Heart left ventricle (tissue), 16 donors: ENCODE measurements around the gene WDR88. TPM values are rescaled to one million over a fixed set of nuclear protein-coding genes. Genes with fewer than 3 reads are reported as not detected.

ENCODE experiments used
- ATAC-seq, 4 donors: fragments of 200-7000 bp; cut with Tn5 transposase; one replicate each; pipeline ENCODE4 v1.9.1; 2020 to 2022; ENCODE audit warnings: moderate library complexity in 4 of 4, mild to moderate bottlenecking in 3 of 4, moderate number of reproducible peaks in 1 of 4
- DNase-seq, 5 donors: peaks; one replicate each; pipeline ENCODE4 v3.0.0-alpha.2; 2020
- H3K27ac ChIP-seq, 12 donors: fragments of 200-600 bp; sonication (generic) in 4 of 12; one replicate each; pipeline versions ENCODE4 v1.5.0 to v1.8.0; 2016 to 2022; ENCODE audit warnings: mild to moderate bottlenecking in 2 of 12
- H3K27me3 ChIP-seq, 9 donors: fragments of 200-600 bp; sonication (generic) in 2 of 9; one replicate each; pipeline versions ENCODE4 v1.5.1 to v1.8.0; 2016 to 2022; ENCODE audit warnings: mild to moderate bottlenecking in 3 of 9
- H3K36me3 ChIP-seq, 9 donors: fragments of 200-600 bp; sonication (generic) in 2 of 9; one replicate each; pipeline versions ENCODE4 v1.5.0 to v1.8.0; 2018 to 2022; ENCODE audit warnings: mild to moderate bottlenecking in 2 of 9
- H3K4me1 ChIP-seq, 12 donors: fragments of 200-600 bp; sonication (generic) in 4 of 12; one replicate each; pipeline versions ENCODE4 v1.5.0 to v1.8.0; 2016 to 2022; ENCODE audit warnings: mild to moderate bottlenecking in 3 of 12
- H3K4me3 ChIP-seq, 12 donors: fragments of 200-600 bp; sonication (generic) in 4 of 12; one replicate each; pipeline versions ENCODE4 v1.5.0 to v1.8.0; 2017 to 2022; ENCODE audit warnings: mild to moderate bottlenecking in 9 of 12, moderate library complexity in 4 of 12
- H3K9me3 ChIP-seq, 12 donors: fragments of 200-600 bp; sonication (generic) in 4 of 12; one replicate each; pipeline versions ENCODE4 v1.5.0 to v1.8.0; 2016 to 2022; ENCODE audit warnings: mild to moderate bottlenecking in 1 of 12
- CTCF ChIP-seq, 12 donors: fragments of 200-600 bp; sonication (generic) in 4 of 12; IDR thresholded peaks; one replicate each; pipeline versions ENCODE4 v1.5.0 to v1.8.0; 2018 to 2022; ENCODE audit warnings: antibody characterized with exemption in 12 of 12, mild to moderate bottlenecking in 5 of 12
- POLR2A ChIP-seq, 2 donors: fragments of 450-650 bp; IDR thresholded peaks; one replicate each; pipeline ENCODE4 v1.6.1; 2017; ENCODE audit warnings: antibody characterized with exemption in 2 of 2, mild to moderate bottlenecking in 2 of 2, moderate library complexity in 2 of 2
- WGBS, 4 donors: extraction: QIAGEN DNeasy Blood & Tissue Kit in 2 of 4; methylation state at CpG; one replicate each; pipeline versions ENCODE4 v1.1.5 to v1.1.7; 2013 to 2018; 5-methylcytosine and 5-hydroxymethylcytosine counted together
- intact Hi-C, 10 donors: fragments of 100-400 bp; cut with DNase I; formaldehyde crosslinking; loops; one replicate each; pipeline versions ENCODE4 v1.11.1 to v1.14.2; 2022
- polyA plus RNA-seq, 2 donors: library from polyadenylated mRNA; stranded (reverse); fragments of 200-250 nt; gene quantifications; one replicate each; pipeline ENCODE4 v1.2.3, GENCODE V29; 2013
- total RNA-seq, 9 donors: library from RNA; depleted of rRNA in 2 of 9; stranded (reverse); fragments of >200 nt in 2 of 9; fragmentation: NEBNext Ultra II Directional in 3 of 9; extraction: Animal tissue kit (Norgen Biotek cat#: 25700) in 3 of 9; gene quantifications; one replicate each; pipeline versions ENCODE4 v1.1.0 to v1.2.4, GENCODE V29; 2016 to 2023
- donor health status: ischemic (EF 13 %, LVEDD 7.1; RV severe dilation, severe dysfunction).
- donor health status: healthy with polysubstance abuse.
- donor health status: DM: no; HTN: yes; CAD: no.
- donor health status: DM: no; HTN: no; CAD: no.
- donor health status: ischemic (EF 25% LVEDD 6.9; RV normal size, moderate dysfunction).
- donor health status: ischemic (EF 25% LVEDD 5.7; RV mildly dilated, moderate dysfunction).
- donor health status: healthy.
- donor health status: DM: yes; HTN: yes; CAD: no.
- donor health status: ischemic (EF 35%, LVEDD 5.7; RV mildly dilated, moderate dysfunction).
- donor health status: nonischemic (EF 11% LVEDD 7.7; RV severe dilation, severe dysfunction).
- donor health status: DM: yes; HTN: yes; CAD: no.
- donor health status: PGD.
- donor health status: ischemic (EF 29% LVEDD 5.4; RV normal size, mild dysfunction).
- donor health status: nonischemic (EF 23%, LVEDD 6.1; RV moderate dilation, normal function).

The WDR88 gene
- total and polyA plus RNA-seq, 11 donors: 0.16 TPM; not detected in 10

GRCh38 chr19:33202546-33203507 is 70.9 kb downstream of the WDR88 start:
- Histone ChIP-seq H3K27me3 (no peaks in the 10 kb centered on the region), H3K4me3 (no peak overlapping the region), H3K4me1 (no peaks in the 10 kb centered on the region), H3K27ac (no peak overlapping the region), H3K9me3 (no peaks in the 10 kb centered on the region), H3K36me3 (peaks cover 0 to 48% (median 4%) of the 10 kb centered on the region in 9 donors)
- intact Hi-C loops: no loop called here
- no peak for ATAC-seq
- TF ChIP-seq POLR2A (IDR thresholded peaks at IDR 0.05) (no peak), CTCF (IDR thresholded peaks at IDR 0.05) (no peak)
- 91 to 96% (median 92%) methylated on average over 19 to 27 of the region's 27 CpGs for WGBS, 4 donors
- peak in 1 of 5 donors; percentile 44 for DNase-seq

GRCh38 chr19:33203529-33203928 is 71.6 kb downstream of the WDR88 start:
- Histone ChIP-seq H3K4me1 (no peaks in the 10 kb centered on the region), H3K36me3 (peaks cover 0 to 44% (median 4%) of the 10 kb centered on the region in 9 donors), H3K27ac (no peak overlapping the region), H3K4me3 (no peak overlapping the region), H3K9me3 (no peaks in the 10 kb centered on the region), H3K27me3 (no peaks in the 10 kb centered on the region)
- intact Hi-C loops: no loop called here
- ATAC-seq (no peak), DNase-seq (peak in 3 of 5 donors; percentile 17 to 44 (median 19))
- 70 to 82% (median 73%) methylated on average over 5 to 6 of the region's 6 CpGs for WGBS, 4 donors
- no peak for TF ChIP-seq POLR2A (IDR thresholded peaks at IDR 0.05)
- TF ChIP-seq CTCF (IDR thresholded peaks at IDR 0.05): no peak

GRCh38 chr19:33204136-33204973 is 72.4 kb downstream of the WDR88 start:
- TF ChIP-seq POLR2A (IDR thresholded peaks at IDR 0.05): no peak
- no peak for ATAC-seq
- intact Hi-C loops: no loop called here
- Histone ChIP-seq H3K4me1 (no peaks in the 10 kb centered on the region), H3K27ac (no peak overlapping the region), H3K27me3 (no peaks in the 10 kb centered on the region), H3K9me3 (no peaks in the 10 kb centered on the region), H3K36me3 (peaks cover 0 to 39% (median 4%) of the 10 kb centered on the region in 9 donors), H3K4me3 (no peak overlapping the region)
- DNase-seq: peak in 3 of 5 donors; percentile 11 to 53 (median 20)
- 88 to 92% (median 92%) methylated on average over 29 to 32 of the region's 32 CpGs for WGBS, 4 donors

- TF ChIP-seq POLR2A (IDR thresholded peaks at IDR 0.05) (no peak), CTCF (IDR thresholded peaks at IDR 0.05) (no peak)
- no peaks in the 10 kb centered on the region for H3K9me3 ChIP-seq
- DNase-seq (peak in 2 of 5 donors; percentile 10 to 58), ATAC-seq (no peak)
- WGBS, 4 donors: 83 to 93% (median 90%) methylated on average over 9 to 27 of the region's 27 CpGs
- H3K27ac ChIP-seq: no peak overlapping the region
- no peaks in the 10 kb centered on the region for H3K4me1 ChIP-seq
- peaks cover 0 to 39% (median 4%) of the 10 kb centered on the region in 9 donors for H3K36me3 ChIP-seq
- no peaks in the 10 kb centered on the region for H3K27me3 ChIP-seq
- intact Hi-C loops: no loop called here
- H3K4me3 ChIP-seq: no peak overlapping the region
These were observed 73.2 kb downstream of the WDR88 start for GRCh38 chr19:33205110-33205509.
